Measurements from ENCODE around the gene ADH1B.

The ADH1B gene

GRCh38 chr4:99282731-99283130 lies 38.5 kb downstream of the ADH1B start:
- no peaks in the 10 kb centered on the region for H3K9me3 ChIP-seq (ENCODE audit: severe bottlenecking)
- TF ChIP-seq, protein P1, sequence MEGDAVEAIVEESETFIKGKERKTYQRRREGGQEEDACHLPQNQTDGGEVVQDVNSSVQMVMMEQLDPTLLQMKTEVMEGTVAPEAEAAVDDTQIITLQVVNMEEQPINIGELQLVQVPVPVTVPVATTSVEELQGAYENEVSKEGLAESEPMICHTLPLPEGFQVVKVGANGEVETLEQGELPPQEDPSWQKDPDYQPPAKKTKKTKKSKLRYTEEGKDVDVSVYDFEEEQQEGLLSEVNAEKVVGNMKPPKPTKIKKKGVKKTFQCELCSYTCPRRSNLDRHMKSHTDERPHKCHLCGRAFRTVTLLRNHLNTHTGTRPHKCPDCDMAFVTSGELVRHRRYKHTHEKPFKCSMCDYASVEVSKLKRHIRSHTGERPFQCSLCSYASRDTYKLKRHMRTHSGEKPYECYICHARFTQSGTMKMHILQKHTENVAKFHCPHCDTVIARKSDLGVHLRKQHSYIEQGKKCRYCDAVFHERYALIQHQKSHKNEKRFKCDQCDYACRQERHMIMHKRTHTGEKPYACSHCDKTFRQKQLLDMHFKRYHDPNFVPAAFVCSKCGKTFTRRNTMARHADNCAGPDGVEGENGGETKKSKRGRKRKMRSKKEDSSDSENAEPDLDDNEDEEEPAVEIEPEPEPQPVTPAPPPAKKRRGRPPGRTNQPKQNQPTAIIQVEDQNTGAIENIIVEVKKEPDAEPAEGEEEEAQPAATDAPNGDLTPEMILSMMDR (IDR thresholded peaks at IDR 0.05; ENCODE audit: low read depth, low read length): no peak

DNA sequence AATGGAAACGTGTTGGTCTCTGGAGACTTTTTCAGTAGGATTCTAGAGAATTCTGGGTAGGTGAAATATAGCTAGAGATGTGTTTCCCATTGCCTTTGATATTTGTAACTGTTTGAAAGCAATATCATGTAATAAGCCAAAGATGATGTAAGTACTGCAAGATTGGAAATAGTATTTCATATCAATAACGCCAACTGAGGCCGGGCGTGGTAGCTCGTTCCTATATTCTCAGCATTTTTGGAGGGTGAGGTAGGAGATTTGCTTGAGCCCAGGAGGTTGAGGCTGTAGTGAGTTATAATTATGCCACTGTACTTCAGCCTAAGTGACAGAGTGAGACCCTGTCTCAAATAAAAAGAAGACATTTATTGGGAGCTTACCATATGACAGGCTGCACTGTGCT lies 39.9 kb downstream of the ADH1B start:
- no peak for DNase-seq
- TF ChIP-seq, protein P1 (IDR thresholded peaks at IDR 0.05; ENCODE audit: low read depth, low read length): no peak
- no peak overlapping the region for H3K27ac ChIP-seq

More at GRCh38 chr4:99282731-99283130, 38.5 kb downstream of the ADH1B start:
- peak; percentile 50 for DNase-seq
- H3K4me3 ChIP-seq (ENCODE audit: low read depth, low read length): no peak overlapping the region
- H3K27ac ChIP-seq: no peak overlapping the region
- H3K36me3 ChIP-seq: no peaks in the 10 kb centered on the region
- H3K27me3 ChIP-seq (ENCODE audit: insufficient read depth, low read depth, severe bottlenecking): no peaks in the 10 kb centered on the region

GRCh38 chr4:99276417-99276816 lies 44.8 kb downstream of the ADH1B start:
- no peak overlapping the region for H3K4me3 ChIP-seq (ENCODE audit: low read depth, low read length)
- no peak for DNase-seq
- H3K36me3 ChIP-seq: no peaks in the 10 kb centered on the region
- H3K9me3 ChIP-seq (ENCODE audit: severe bottlenecking): no peaks in the 10 kb centered on the region
- TF ChIP-seq, protein P1 (IDR thresholded peaks at IDR 0.05; ENCODE audit: low read depth, low read length): no peak
- no peaks in the 10 kb centered on the region for H3K27me3 ChIP-seq (ENCODE audit: insufficient read depth, low read depth, severe bottlenecking)
- no peak overlapping the region for H3K27ac ChIP-seq

More for the DNA sequence above, 39.9 kb downstream of the ADH1B start:
- Histone ChIP-seq H3K36me3 (no peaks in the 10 kb centered on the region), H3K27me3 (ENCODE audit: insufficient read depth, low read depth, severe bottlenecking) (no peaks in the 10 kb centered on the region), H3K9me3 (ENCODE audit: severe bottlenecking) (no peaks in the 10 kb centered on the region), H3K4me3 (ENCODE audit: low read depth, low read length) (no peak overlapping the region)

DNA sequence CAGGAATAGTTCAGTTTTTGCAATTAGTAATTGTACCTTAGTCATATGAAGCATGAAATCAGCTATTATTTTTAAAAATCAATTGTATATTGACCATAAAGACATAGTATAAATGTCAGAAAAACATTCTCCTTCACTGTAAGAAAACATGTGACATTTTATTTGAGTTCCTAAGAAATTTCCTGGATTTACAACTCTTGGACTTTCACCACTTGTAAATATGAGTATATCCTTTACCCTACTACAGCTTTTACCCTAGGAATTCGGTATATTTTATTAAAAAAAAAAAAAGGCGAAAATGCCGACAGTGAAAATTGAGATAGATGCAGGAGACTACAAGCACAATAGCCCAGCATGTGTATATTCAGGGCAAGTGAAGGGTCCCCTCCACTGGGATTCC lies 45.3 kb downstream of the ADH1B start:
- TF ChIP-seq, protein P1 (IDR thresholded peaks at IDR 0.05; ENCODE audit: low read depth, low read length): no peak
- Histone ChIP-seq H3K27me3 (ENCODE audit: insufficient read depth, low read depth, severe bottlenecking) (no peaks in the 10 kb centered on the region), H3K36me3 (no peaks in the 10 kb centered on the region), H3K9me3 (ENCODE audit: severe bottlenecking) (no peaks in the 10 kb centered on the region), H3K4me3 (ENCODE audit: low read depth, low read length) (no peak overlapping the region), H3K27ac (no peak overlapping the region)
- no peak for DNase-seq

- DNase-seq: no peak
- H3K4me3 ChIP-seq (ENCODE audit: low read depth, low read length): no peak overlapping the region
- H3K27ac ChIP-seq: no peak overlapping the region
- no peaks in the 10 kb centered on the region for H3K36me3 ChIP-seq
- TF ChIP-seq, protein P1 (IDR thresholded peaks at IDR 0.05; ENCODE audit: low read depth, low read length): no peak
- no peaks in the 10 kb centered on the region for H3K27me3 ChIP-seq (ENCODE audit: insufficient read depth, low read depth, severe bottlenecking)
- peaks cover 3% of the 10 kb centered on the region for H3K9me3 ChIP-seq (ENCODE audit: severe bottlenecking)
Measured at GRCh38 chr4:99275050-99275449, 46.2 kb downstream of the ADH1B start.

- no peaks in the 10 kb centered on the region for H3K36me3 ChIP-seq
- no peak for DNase-seq
- TF ChIP-seq, protein P1 (IDR thresholded peaks at IDR 0.05; ENCODE audit: low read depth, low read length): no peak
Measured at GRCh38 chr4:99273704-99274103, 47.5 kb downstream of the ADH1B start.

More at GRCh38 chr4:99273704-99274103, 47.5 kb downstream of the ADH1B start:
- peaks cover 3% of the 10 kb centered on the region for H3K9me3 ChIP-seq (ENCODE audit: severe bottlenecking)
- no peaks in the 10 kb centered on the region for H3K27me3 ChIP-seq (ENCODE audit: insufficient read depth, low read depth, severe bottlenecking)
- no peak overlapping the region for H3K27ac ChIP-seq
- H3K4me3 ChIP-seq (ENCODE audit: low read depth, low read length): no peak overlapping the region

Measured in WERI-Rb-1 (cell line).